IPS DF 19.7 (cell line): ENCODE measurements around the gene SPECC1L.

ENCODE experiments used
- DNase-seq: peaks from one replicate; pipeline ENCODE4 v3.0.0-alpha.2; 2013; ENCODE audit warnings: low read depth, low spot score

Gene SPECC1L

DNA sequence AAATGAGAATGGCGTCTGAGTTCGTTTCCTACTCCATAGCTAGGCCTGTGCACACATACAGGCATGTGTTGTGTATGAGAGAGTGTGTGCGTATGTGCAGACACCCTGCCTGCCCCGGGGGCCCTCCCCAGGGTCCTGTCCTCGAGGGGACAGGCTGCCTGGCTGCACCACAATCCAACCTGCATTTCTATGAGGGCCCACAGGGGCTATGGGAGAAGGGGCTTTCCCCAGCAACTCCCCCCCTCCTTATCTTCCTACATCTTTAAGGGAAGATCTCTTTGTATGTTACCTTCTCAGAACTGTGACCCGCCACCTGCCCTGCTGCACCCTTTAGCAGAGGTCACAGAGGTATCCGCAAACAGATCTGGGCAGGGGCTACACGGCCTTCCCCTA is 171.7 kb downstream of the SPECC1L start:
- DNase-seq = no peak

DNA sequence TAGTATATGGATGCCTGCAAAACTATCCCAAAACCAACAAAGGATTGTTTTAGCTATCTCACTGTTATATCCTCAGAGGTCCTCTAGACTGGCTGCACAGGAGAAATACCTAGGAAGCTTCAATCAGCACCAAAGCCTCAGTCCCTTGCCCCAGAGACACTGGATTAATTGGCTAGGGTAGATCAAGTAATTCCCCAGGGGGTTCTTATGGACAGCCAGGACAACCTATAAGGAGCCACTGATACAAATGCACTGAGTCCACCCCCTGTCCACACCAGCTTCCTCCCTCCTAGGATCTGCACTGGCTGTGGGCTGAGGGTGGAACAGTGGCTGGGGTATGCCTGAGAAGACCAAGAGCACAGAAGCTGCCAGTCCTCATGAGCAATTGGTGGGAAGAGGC is 173.0 kb downstream of the SPECC1L start:
- no peak for DNase-seq

DNA sequence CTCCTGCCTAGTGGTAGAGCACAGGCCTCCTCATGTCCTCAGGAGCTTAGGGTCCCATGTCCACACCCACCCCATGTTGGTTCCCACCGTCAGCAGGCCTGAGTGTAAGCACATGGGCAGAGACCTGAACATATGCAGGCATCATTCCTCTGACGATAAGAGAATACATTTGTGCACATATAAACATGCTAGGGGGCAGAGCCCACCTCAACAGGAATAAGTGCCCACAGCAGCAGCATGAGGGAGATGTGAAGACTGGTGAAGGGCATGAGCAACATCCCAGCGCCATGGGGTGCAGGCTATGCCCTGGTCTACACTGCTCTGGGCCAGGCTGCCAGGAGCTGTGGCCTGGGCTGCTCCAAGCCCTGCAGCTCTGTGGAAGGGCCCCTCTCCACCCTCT is 173.6 kb downstream of the SPECC1L start:
- no peak for DNase-seq

DNA sequence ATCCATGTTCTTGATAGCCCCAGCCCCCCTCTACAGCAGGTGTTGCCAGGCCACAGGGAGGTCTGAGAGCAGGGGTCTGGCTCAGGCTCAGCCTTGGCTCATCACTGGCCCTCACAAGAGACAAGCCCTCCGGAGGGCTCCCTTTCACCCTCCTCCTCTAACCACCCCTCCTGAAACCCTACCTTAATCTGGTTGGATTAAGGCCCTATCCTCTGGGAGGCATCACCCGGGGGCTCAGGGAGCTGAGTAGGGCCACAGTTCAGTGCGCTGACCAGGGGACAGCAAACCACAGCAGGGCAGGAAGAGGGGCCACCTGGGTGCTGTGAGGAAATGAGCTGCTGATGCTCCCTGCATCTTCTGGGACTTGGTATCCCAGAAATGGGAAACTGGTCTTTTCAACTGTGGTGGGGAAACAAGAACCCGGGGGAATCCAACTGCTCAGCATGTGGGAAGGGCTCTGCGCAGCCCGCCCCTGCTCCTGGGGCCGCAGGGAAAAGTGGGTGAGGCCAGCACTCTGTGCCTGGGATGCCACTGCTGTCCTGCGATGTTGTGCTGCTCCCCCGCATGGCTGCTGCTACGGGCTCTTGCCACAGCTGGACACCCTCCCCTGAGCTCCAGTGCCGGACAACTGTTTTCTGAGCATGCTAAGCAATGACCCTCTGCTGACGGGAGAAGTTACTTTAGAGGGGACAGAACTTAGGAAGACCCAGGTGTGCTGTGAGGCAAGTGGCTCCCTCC is 174.3 kb downstream of the SPECC1L start:
- DNase-seq = no peak

DNA sequence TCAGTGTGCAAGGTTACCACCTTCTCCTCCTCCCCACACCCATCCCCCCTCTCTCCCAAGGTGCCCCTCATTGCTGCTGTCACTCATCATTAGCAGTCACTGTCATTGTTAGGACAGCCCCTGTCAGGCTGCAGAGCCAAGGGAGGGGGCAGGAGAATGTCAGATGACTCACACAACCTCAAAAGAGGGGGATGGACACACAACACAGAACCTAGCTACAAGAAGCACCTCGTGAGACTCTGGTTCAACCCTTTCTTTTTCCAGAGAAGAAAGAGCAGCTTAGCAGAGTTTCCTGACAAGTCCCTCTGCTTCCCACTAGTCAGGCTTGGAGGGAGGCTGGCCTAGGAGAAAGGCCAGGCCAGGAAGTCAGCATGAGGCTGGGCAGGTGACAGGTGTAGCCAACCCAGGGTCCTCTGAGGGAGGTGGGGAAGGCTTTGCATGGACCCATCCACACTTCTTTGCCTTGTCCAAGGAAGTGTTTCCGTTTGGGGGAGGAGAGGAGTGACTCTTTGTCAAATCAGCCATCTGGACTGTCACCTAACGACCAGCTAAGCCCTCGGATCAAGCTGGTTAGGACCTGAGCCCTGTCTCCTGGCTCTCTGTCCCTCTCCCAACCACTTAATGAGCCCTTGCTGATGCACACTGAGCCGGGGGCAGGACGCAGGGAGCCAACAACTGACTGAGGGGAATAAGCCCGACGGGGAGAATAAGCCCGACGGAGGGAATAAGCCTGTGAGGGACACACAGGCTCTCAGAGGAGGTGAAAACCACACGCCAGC is 175.0 kb downstream of the SPECC1L start:
- DNase-seq = no peak

DNA sequence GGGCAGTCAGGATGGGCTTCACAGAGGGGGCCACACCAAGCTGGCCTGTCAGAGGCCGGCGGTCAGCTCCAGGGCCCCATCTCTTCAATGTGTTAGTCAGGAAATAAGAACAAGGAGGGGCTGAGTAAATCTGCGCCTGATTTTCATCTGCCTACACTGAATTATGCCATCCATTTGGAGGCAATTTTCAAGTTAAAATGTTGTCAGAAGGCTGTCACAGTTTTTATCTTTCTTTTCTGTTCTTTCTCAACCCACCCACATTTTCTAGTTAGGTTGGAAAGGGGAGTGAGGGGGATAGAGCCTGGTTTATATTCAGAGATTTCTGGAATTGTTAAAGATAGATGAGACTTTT is 175.6 kb downstream of the SPECC1L start:
- no peak for DNase-seq

DNA sequence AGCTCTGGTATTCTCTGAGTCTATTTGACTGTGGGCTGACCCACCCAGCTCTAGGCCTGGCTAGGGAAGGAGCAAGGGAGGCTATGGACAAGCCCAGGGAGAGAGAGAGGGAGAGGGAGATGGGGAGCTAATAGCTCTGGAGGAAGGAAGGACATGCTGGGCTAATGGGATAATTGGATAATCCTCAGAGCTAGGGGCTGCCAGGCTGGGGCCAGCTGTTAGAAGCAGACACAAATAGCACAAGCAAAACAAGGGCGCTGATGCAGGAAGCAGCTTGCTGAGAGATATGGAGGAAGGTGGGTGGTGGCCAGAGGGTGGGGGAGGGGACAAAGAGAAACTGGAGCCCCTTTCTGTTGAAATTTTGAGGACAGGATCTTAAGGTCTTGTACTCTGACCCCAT is 180.0 kb downstream of the SPECC1L start:
- no peak for DNase-seq

DNA sequence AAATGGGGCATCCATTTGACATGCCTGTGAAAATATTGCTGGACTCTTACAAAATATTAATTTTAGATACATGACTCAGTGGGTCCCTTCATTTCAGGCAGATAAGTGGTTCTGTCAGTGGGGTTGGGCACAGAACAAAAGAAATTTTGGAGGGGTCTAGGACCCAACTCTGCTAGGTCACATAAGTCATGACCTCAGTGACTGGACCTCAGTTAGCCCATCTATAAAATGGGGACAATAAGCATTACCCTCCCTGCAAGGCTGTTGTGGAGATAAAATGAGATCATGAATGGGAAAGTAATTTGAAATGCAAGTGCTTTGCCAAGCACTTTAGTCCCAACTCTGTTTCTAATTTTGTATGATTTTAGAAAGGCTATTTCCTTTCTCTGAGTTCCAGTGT is 180.5 kb downstream of the SPECC1L start:
- no peak for DNase-seq

DNA sequence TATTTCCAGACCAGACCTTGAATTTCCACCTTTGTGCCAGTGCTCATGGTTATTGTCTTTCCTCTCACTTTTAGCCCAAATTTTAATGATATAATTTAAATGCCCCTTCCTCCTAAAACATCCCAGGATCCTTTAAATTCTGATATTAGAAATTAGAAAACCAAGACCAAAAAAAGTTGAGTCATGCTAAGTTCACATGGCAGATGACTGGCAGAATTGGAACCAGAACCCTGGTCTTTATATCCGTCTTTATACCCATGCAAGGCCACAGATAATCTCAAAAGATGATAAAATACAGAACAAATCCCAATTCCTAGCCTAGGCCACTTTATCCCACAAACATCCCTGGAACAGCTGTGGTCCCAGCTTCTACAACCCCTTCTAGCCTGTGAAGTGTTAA is 183.2 kb downstream of the SPECC1L start:
- DNase-seq = no peak

DNA sequence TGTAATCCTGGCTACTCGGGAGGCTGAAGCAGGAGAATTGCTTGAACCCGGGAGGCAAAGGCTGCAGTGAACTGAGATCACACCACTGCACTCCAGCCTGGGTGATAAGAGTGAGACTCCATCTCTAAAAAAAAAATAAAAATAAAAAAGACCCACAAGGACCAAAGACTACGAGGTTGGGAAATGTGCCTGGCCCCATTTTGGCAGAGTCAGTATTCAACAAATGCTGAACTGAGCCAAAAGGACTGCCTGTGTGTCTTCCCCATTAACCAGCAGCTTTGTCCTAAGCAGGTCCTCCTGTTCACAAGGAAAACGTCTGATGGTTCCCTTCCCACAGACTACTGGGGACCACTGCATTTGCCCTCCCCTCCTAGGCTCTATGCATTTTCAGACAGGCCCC is 184.4 kb downstream of the SPECC1L start:
- DNase-seq = no peak

DNA sequence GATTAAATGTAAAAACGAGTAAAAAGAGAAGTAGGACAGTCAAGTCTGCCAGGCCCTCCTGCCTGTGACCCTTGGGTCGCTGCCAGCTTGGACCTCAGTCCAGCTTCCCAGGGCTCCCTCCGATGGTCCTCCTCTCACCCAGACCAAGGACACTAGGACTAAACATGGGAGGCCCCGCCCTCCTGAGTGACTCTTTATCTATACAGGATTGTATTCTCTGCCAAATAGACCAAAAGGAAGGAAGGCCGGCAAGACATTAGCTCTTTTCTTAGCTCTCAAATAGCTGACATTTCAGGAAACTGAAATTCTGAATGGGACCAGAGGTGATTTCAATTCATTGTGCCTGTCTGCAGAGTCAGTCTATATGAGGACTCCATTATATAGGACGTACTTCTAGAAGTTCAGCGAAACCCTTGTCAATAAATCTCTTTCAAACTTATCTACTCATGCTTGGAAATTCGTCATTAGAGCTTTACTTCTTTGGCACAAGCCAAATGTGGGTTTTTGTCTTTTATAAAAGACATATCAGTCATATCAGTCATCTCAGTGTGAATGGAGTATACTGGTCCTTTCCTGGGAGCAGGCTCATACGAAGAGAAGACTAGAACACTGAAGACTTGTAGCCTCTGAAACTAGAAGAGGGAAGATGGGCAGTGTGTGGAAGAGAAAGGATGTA is 185.3 kb downstream of the SPECC1L start:
- DNase-seq = no peak

DNA sequence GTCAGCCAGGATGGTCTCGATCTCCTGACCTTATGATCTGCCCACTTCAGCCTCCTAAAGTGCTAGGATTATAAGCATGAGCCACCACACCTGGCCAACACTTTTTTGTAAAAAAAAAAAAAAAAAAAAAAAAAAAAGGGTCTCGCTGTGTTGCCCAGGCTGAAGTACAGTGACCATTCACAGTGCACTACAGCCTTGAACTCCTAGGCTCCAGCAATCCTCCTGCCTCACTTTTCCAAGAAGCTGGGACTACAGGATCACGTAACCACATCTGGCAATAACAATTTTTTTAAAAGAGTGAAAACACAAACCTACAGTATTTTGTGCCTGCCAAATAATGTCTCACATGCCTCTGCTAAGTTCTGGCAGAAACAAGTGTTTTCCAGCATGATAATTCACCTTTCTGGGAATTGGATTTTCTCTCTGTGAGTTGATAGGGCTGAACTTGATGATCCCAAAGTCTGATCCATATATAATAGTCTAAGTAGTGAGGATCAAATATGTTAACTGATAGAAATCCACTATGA is 187.3 kb downstream of the SPECC1L start:
- no peak for DNase-seq

DNA sequence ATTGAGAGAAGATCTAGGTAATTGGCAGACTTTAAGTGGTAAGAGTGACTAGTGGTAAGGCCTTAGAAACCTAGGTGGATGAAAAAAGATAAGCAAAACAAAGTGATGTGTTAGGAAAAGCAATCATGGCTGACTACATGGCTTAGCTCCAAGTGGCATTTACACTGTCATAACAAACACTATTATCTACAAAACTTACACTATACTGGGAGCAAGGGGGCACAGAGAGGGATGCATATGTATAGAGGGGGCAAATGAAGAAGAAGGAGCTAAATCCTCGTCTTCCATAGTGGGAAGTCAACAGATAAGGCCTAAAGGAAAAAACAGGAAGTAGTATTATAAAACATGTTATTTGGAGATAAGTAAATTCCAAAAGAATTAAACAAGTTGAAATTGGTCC is 189.3 kb downstream of the SPECC1L start:
- DNase-seq = no peak

DNA sequence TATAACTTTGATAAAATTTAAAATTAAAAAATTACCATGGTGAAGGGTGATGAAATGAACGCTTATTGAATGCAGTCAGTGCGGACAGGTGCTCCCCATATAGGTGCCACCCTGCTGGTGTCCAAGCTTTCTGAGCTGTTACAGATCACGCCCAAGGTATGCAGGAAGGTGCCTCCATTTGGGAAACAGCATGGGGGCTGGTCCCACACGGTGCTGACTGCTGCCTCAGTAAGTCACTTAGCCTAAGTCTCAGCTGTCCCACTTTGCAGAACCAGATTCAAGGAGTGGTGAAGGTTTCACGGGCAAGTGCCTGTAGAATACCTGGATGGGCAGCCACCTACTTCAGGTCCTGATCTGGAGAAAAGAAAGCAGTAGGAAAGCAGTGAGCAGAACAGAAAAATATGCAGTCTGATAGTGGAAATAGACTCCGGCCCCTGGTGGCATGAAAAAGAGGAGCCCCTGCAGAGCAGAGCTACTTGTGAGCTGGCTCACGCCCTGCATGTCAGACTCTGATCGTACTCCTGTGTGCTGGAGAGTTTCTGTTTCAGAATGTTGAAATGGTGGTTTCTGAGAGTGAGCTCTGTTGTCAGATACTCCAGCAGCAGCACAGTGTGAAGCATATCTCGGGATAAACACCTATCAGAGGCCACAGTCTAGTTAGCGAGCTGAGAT is 189.9 kb downstream of the SPECC1L start:
- no peak for DNase-seq

DNA sequence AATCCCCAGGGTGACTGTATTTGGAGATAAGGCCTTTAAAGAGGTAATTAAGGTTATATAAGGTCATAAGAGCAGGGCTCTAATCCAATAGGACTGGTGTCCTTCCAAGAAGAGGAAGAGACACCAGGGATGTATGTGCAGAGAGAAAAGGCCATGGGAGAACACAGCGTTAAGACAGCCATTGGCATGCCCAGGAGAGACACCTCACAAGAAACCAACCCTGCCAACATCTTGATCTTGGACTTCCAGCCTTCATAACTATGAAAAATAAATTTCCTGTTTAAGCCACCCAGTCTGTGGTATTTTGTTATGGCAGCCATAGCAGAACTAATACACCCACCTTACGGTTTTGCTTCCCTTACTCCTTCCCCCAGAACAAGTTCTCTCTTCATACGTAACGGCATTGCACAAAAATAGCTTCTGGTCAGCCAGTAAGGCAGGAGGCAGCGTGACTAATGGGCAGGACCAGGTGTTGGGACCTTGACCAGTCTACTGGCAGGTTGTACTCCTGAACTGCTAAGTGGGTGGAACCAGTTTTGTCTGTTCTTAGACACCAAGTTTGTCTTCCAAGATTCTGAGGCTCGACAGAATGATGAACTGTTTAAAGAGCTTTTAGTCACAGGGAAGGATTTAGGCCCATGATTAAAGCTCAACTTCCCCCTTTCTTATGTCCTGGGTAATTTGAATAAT is 192.6 kb downstream of the SPECC1L start:
- no peak for DNase-seq

DNA sequence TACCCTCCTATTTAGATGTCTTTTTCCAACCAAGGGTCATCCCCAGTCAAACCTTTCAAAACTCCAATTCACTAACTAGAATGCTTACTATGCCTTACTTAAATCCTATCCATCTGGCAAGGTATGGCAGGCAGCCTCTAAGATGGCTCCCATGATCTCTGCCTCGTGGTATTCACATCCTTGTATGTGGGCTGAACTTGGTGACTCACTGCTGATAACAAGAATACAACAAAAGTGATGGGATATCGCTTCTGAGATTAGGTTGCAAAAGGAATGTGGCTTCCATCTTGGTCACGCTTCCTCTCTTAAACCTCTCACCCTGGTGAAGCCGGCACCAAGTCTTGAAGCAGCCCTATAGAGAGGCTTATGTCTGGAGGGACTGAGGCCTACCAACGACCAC is 194.9 kb downstream of the SPECC1L start:
- no peak for DNase-seq

DNA sequence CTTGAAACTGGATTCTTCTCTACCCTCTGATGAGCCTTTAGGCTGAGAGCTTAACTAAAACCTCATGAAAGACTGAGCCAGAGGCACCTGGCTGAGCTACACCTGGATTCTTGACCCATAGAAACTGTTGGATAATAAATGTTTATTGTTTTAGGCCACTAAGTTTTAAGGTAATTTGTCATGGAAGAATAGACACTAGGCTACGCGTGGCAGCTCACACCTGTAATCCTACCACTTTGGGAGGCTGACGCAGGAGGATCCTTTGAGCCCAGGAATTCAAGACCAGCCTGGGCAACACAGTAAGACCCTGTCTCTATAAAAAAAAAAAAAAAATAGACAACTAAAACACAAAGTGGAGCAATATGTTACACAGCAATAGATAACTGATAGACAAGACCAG is 195.3 kb downstream of the SPECC1L start:
- no peak for DNase-seq

DNA sequence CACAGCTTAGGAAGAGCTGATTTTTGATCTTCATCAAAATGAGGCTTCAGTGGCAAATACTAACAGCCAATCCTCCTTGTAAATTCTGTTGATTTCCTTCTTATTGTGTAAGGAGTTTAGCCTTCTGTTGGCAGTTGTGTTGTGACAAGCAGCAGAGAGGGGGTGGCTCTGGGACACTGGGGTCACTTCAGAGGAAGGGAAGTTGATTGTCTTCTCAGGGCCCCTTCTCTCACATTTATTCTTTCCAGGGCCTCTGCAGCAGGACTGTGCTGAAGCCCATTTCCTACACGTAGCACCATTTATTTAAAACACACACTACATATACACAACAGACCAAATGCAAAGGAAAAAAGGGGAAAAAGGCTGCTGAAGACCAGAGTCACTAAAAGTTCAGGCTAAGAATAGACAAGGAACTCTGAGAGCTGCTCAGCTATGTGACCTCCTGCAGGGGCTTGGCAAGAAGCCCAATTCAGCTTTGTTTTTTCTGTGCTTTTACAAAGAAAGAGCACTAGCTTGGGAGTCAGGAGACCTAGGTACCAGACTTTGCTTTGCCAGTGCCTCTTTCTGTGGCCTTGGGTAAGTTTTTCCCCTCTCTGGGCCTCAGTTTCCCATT is 196.2 kb downstream of the SPECC1L start:
- DNase-seq = no peak

DNA sequence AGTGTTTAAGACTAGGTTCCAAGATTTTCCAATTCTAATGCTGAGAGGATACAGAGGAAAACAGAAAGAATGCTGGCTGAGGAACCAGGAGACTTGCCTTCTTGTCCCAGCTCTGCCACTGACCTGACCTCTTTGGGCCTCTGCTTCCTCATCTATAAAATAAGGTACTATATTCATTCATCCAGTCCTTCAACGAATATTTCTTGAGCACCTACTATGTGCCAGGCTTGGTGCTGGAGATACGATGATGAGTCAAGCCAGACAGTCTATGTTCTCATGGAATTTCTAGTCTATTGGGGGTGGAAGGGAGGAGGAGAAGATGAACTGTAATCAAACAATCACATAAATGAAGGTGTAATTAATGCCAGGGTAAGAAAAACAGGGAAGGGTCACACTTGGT is 196.7 kb downstream of the SPECC1L start:
- no peak for DNase-seq
